Esophagus squamous epithelium (tissue), 5 donors: ENCODE results near the gene SPC24. TPM values are rescaled to one million over a fixed set of nuclear protein-coding genes. Genes with fewer than 3 reads are reported as not detected.

Experiments used
- DNase-seq: peaks from one replicate; lab custom pipeline; 2025; lab: John Stamatoyannopoulos, UW
- H3K27ac ChIP-seq, 4 donors: fragments of 200-600 bp; sonication (generic); one replicate each; pipeline ENCODE4 v1.5.1; 2016 to 2019; ENCODE audit warnings: mild to moderate bottlenecking in 1 of 4
- H3K27me3 ChIP-seq, 4 donors: fragments of 200-600 bp; sonication (generic); 1 replicate in 3 of 4; 2 replicates in 1 of 4; pipeline versions ENCODE4 v1.5.1 to v1.6.0; 2017 to 2021; ENCODE audit warnings: antibody characterized with exemption in 1 of 4
- H3K36me3 ChIP-seq, 3 donors: fragments of 200-600 bp; sonication (generic); one replicate each; pipeline ENCODE4 v1.5.1; 2016 to 2019
- H3K4me1 ChIP-seq, 3 donors: fragments of 200-600 bp; sonication (generic); one replicate each; pipeline ENCODE4 v1.5.1; 2017 to 2019
- H3K4me3 ChIP-seq, 4 donors: fragments of 200-600 bp; sonication (generic); 1 replicate in 3 of 4; 2 replicates in 1 of 4; pipeline ENCODE4 v1.5.1; 2016 to 2019; ENCODE audit warnings: mild to moderate bottlenecking in 2 of 4, moderate library complexity in 1 of 4
- H3K9me3 ChIP-seq, 3 donors: fragments of 200-600 bp; sonication (generic); one replicate each; pipeline ENCODE4 v1.5.1; 2016 to 2019
- CTCF ChIP-seq, 6 experiments: fragments of 450-650 bp in 4 of 6; fragments of 200-600 bp in 2 of 6; sonication (generic) in 2 of 6; IDR thresholded peaks; one replicate each; pipeline ENCODE4 v1.5.1; 2016 to 2019; ENCODE audit warnings: antibody characterized with exemption in 6 of 6, mild to moderate bottlenecking in 4 of 6, moderate library complexity in 4 of 6
- POLR2A ChIP-seq, 4 donors: fragments of 450-650 bp; IDR thresholded peaks; one replicate each; pipeline ENCODE4 v1.6.1; 2017; ENCODE audit warnings: antibody characterized with exemption in 4 of 4, mild to moderate bottlenecking in 4 of 4, moderate library complexity in 3 of 4
- WGBS, 2 donors: methylation state at CpG; one replicate each; pipeline ENCODE4 v1.1.5; 2018; 5-methylcytosine and 5-hydroxymethylcytosine counted together
- intact Hi-C: fragments of 100-400 bp; cut with DNase I; formaldehyde crosslinking; loops from one replicate; pipeline ENCODE4 v1.15.0; 2022
- total RNA-seq, 4 donors: library from RNA; depleted of rRNA; stranded (reverse); fragments of >200 nt; gene quantifications; one replicate each; pipeline ENCODE4 v1.1.0, GENCODE V29; 2016
- donor health status: DM: yes; HTN: yes; CAD: no.

Gene SPC24
- total RNA-seq, 4 donors from 2014 or later = 2.9 to 10.9 (median 6.3) TPM

GRCh38 chr19:11198769-11199424 is 43.3 kb upstream of the SPC24 start:
- Histone ChIP-seq H3K27me3 (no peaks in the 10 kb centered on the region), H3K27ac (peak overlapping the region in 3 of 4 donors; percentile 89 to 93 (median 92)), H3K4me3 (no peak overlapping the region), H3K4me1 (peaks cover 13 to 67% (median 33%) of the 10 kb centered on the region in 3 donors), H3K9me3 (no peaks in the 10 kb centered on the region), H3K36me3 (peaks cover 0 to 47% (median 0%) of the 10 kb centered on the region in 3 donors)
- DNase-seq = no peak
- 63% methylated on average over 7 of the region's 7 CpGs for WGBS, 2 donors
- TF ChIP-seq CTCF (IDR thresholded peaks at IDR 0.05) (no peak), POLR2A (IDR thresholded peaks at IDR 0.05) (no peak)
- intact Hi-C loops = no loop called here

DNA sequence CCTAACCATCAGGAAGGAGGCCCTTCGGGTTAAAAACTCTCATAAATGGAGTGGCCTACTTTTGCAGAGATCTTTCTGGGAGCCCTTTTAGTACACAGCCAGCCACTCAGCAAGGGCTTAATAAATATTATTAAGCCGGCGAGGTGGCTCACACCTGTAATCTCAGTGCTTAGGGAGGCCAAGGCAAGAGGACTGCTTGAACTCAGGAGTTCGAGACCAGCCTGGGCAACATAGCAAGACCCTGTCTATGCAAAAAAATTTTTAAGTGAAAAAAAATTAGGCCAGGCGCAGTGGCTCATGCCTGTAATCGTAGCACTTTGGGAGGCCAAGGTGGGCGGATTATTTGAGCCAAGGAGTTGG is 42.6 kb upstream of the SPC24 start:
- intact Hi-C loops = no loop called here
- Histone ChIP-seq H3K9me3 (no peaks in the 10 kb centered on the region), H3K36me3 (peaks cover 0 to 54% (median 4%) of the 10 kb centered on the region in 3 donors), H3K27ac (peak overlapping the region; percentile 79 to 93 (median 90)), H3K4me3 (peak overlapping the region in 3 of 4 donors; percentile 73 to 89 (median 75)), H3K4me1 (peaks cover 13 to 67% (median 34%) of the 10 kb centered on the region in 3 donors), H3K27me3 (no peaks in the 10 kb centered on the region)
- DNase-seq = no peak
- 82 to 84% methylated on average over 6 to 7 of the region's 7 CpGs for WGBS, 2 donors
- TF ChIP-seq CTCF (IDR thresholded peaks at IDR 0.05) (no peak), POLR2A (IDR thresholded peaks at IDR 0.05) (no peak)

- Histone ChIP-seq H3K4me1 (peaks cover 13 to 67% (median 28%) of the 10 kb centered on the region in 3 donors), H3K27me3 (no peaks in the 10 kb centered on the region), H3K4me3 (peak within 1 kb of the TSS; percentile 63 to 89 (median 74)), H3K9me3 (no peaks in the 10 kb centered on the region), H3K27ac (peak within 1 kb of the TSS; percentile 79 to 93 (median 90)), H3K36me3 (peaks cover 0 to 54% (median 5%) of the 10 kb centered on the region in 3 donors)
- intact Hi-C loops = no loop called here
- DNase-seq = no peak
- TF ChIP-seq CTCF (IDR thresholded peaks at IDR 0.05) (peak in 1 of 6 experiments; percentile 12), POLR2A (IDR thresholded peaks at IDR 0.05) (peak in 2 of 4 donors; percentile 79 to 80)
- WGBS, 2 donors = 2 to 3% methylated on average over 23 to 26 of the region's 78 CpGs
These were observed 42.0 kb upstream of the SPC24 start, which contains the start of gene KANK2 for GRCh38 chr19:11197291-11198174. Gene KANK2 (minus strand): TSS chr19:11197545. CDS start chr19:11194511, 3,034 bp downstream.

DNA sequence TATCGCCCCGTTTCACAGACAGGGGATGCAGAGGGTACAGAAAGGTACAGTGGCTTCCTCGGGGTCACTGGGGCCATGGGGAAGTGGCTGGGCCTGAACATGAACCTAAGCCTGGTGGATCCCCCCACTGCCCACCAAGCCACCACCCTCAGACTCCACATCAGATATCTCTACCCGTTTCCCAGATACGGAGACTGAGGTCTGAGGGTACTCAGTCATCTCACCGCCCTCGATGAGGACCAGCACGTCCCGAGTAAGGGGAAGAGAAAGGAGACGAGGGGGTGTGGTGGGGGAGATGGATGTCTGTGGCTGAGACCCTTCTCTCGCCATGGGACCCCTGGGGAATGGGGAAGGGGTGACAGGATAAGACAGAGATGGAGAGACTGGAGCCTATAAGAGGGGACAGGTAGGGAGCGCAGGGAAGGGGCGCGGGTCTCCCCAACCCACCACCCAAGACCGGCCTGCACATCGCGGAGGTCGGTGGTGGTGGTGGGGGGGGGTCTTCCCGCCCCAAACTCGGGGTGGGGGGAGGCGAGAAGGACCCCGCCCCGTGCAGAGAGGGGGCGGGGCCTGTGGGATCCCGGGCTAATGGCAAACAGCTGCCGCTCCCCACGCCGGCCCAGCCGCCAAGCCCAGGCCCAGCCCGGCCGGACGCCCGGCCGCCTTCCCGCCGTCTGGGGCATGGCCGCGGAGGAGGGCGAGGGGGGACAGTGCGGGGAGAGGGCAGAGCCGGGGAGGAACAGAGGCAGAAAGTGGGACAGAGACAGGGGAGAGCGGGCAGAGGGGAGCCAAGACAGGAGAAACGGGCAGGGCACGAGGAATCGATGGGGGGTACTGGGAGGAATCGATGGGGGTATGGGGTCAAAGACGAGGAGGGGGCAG is 41.1 kb upstream of the SPC24 start:
- intact Hi-C loops = no loop called here
- 9 to 18% methylated on average over 19 to 30 of the region's 47 CpGs for WGBS, 2 donors
- DNase-seq = no peak

More for the DNA sequence above, 41.1 kb upstream of the SPC24 start:
- Histone ChIP-seq H3K36me3 (peaks cover 0 to 54% (median 5%) of the 10 kb centered on the region in 3 donors), H3K4me3 (peak overlapping the region; percentile 63 to 89 (median 74)), H3K9me3 (no peaks in the 10 kb centered on the region), H3K27me3 (no peaks in the 10 kb centered on the region), H3K4me1 (peaks cover 13 to 73% (median 31%) of the 10 kb centered on the region in 3 donors), H3K27ac (peak overlapping the region; percentile 79 to 93 (median 90))
- TF ChIP-seq POLR2A (IDR thresholded peaks at IDR 0.05) (no peak), CTCF (IDR thresholded peaks at IDR 0.05) (no peak)
